Activated CD8-positive, alpha-beta memory T cell treated with anti-CD3 and anti-CD28 coated beads for 48 hours (primary cell): ENCODE data around the gene MKRN1.
"Not testable (repeated sequence)": the region's sequence is repeated elsewhere in the genome, so short reads cannot be mapped to it uniquely, and the experiment has no call there.

Experiments used
- DNase-seq, 3 experiments: peaks; one replicate each; pipeline ENCODE4 v3.0.0-alpha.2; 2020; ENCODE audit warnings: low read depth in 2 of 3, low spot score in 2 of 3

Gene MKRN1

GRCh38 chr7:140440593-140440992, 38.7 kb downstream of the MKRN1 start:
- no peak for DNase-seq

- DNase-seq, result no peak
Measured at GRCh38 chr7:140439359-140439758, 39.9 kb downstream of the MKRN1 start.

GRCh38 chr7:140435252-140435895, 43.9 kb downstream of the MKRN1 start:
- no peak for DNase-seq

- DNase-seq, result no peak
Measured at GRCh38 chr7:140433396-140433795, 45.9 kb downstream of the MKRN1 start.

- DNase-seq, result no peak
Measured at GRCh38 chr7:140426130-140426529, 53.2 kb downstream of the MKRN1 start.

- no peak for DNase-seq
Measured at GRCh38 chr7:140425718-140426117, 53.6 kb downstream of the MKRN1 start.

GRCh38 chr7:140423501-140423900, 55.8 kb downstream of the MKRN1 start:
- no peak for DNase-seq

- no peak for DNase-seq
Measured at GRCh38 chr7:140421521-140421920, 57.8 kb downstream of the MKRN1 start.

- DNase-seq, result no peak
Measured at GRCh38 chr7:140418653-140419052, 60.7 kb downstream of the MKRN1 start.

GRCh38 chr7:140418156-140418472, 61.2 kb downstream of the MKRN1 start:
- DNase-seq, result not testable (repeated sequence)

GRCh38 chr7:140417456-140418155, 61.7 kb downstream of the MKRN1 start:
- DNase-seq, result no peak

- no peak for DNase-seq
Measured at GRCh38 chr7:140416560-140416959, 62.7 kb downstream of the MKRN1 start.

GRCh38 chr7:140415816-140416215, 63.5 kb downstream of the MKRN1 start:
- DNase-seq, result not testable (repeated sequence)

- DNase-seq, result no peak
Measured at GRCh38 chr7:140415361-140415760, 63.9 kb downstream of the MKRN1 start.

- no peak for DNase-seq
Measured at GRCh38 chr7:140404565-140405065, 74.7 kb downstream of the MKRN1 start.

- no peak for DNase-seq
Measured at GRCh38 chr7:140403878-140404564, 75.3 kb downstream of the MKRN1 start, which contains the start of gene RAB19. Gene RAB19 (plus strand): TSS chr7:140404058. CDS start chr7:140407647, 3,589 bp downstream.
